GM21515 (cell line): ENCODE results near the gene HACD1.
"Not testable (repeated sequence)": the region's sequence is repeated elsewhere in the genome, so short reads cannot be mapped to it uniquely, and the experiment has no call there.

ENCODE experiments used
- ATAC-seq: cut with Tn5 transposase; IDR thresholded peaks from one replicate; pipeline ENCODE4 v1.9.1; 2021; ENCODE audit not compliant: unreplicated experiment

The HACD1 gene

DNA sequence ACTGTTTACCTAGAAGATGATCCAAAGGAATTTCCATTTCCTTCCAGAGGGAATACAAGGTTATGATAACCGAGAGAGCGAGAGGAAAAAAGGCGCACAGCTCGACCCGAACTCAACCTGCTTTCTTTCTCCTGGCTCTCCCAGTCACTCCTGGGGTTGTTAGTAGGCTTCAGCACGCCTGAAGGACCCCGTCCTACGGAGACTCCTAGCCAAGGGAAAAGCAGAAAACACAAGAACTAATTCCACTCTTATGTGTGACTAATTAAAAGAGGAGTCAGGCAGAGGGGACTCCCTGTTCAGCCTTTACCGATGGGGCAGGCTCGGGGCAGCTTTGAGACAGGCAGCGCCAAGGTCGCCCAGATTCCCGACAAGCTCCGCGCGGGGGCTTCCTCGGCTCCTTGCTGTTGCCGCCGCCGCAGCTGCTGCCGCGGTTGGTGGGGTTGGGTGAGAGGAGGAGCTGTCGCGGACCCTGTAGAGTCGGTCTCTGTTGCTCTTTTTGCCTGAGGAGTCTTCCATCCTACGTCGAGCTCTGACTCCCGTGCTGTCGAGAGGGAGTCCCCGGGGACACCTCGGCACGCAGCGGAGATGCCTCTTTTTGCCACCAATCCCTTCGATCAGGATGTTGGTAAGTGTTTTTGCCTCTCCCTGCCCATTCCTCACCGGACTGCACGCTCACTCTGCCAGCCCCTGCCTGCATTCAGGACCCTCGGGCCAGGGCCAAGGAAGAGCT, 26.7 kb upstream of the HACD1 start, which contains the start of gene STAM:
TSS of gene STAM (plus strand) at position 397 of the 730 bp plus-strand sequence. CDS start at position 586, 189 bp downstream.
- peak; percentile 93 for ATAC-seq

DNA sequence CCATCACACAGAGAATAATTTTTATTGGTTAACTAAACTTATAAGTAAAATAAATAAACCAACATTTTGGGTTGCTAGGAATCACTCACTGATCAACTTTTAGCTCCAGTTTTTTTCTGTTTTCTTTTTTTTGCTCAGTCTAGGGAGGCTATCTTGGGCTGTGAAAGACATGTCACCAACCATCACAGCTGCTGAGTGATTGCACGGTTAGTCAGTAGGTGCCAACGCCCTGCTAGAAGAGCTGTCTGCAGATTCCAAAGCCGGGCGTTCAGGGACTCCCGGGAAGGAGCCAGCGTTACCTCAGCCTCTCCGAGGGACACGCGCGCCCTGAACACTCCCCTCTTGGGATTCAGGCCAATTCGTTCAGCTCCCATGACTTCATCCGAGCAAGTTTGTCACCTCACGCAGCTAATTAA, 26.2 kb upstream of the HACD1 start:
- peak; percentile 30 for ATAC-seq

DNA sequence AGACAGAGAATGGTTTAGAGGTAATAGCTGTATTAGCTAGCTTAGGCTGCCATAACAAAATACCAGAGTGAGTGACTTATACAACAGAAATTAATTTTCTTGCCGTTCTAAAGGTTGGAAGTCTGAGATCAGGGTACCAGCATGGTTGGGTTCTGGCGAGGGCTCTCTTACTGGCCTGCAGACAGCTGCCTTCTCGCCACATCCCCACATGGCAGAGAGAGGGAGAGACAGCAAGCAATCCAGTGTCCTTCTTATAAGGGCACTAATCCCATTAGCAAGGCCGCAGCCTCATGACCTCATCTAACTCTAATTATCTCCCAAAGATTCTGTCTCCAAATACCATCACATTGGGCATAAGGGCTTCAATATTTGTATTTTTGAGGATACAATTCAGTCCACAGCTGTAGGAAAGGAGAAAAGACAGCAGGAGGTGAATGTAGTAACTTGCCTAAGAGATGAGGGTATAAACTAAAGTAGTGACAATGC, 23.2 kb upstream of the HACD1 start:
- ATAC-seq, result no peak

DNA sequence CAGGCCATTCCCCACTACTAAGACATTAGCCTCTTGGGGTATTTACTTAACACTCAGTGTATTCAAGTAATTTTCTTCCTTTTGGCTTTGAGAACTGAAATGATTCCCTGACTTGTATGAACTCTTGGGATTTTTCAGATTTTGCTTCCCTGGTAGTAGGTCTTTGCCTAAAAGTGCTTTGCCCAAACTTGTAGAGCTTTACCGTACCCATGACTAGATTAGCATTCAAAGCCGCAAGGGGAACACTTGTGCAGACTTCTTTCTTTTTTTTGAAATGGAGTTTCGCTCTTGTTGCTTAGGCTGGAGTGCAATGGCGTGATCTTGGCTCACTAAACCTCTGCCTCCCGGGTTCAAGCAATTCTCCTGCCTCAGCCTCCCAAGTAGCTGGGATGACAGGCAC, 20.7 kb upstream of the HACD1 start:
- ATAC-seq, result no peak

DNA sequence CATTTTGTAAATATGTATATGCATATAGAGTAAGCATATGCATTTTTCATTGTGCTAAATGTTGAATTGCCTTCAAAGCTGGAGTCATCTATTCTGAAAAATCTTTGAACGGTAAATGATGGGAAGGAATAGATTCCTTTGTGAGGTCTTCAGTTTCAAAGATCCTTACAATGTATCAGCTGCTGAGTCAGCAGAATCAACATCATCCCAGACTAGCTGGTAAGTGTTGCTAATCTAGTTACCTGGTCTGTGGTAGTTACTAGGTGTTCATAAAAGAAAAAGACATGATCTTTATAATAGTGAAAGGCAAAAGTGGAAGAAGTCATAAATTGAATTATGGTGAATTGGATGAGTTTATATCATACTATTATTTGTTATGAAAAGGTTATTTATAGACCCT, 16.2 kb upstream of the HACD1 start:
- ATAC-seq, result no peak

DNA sequence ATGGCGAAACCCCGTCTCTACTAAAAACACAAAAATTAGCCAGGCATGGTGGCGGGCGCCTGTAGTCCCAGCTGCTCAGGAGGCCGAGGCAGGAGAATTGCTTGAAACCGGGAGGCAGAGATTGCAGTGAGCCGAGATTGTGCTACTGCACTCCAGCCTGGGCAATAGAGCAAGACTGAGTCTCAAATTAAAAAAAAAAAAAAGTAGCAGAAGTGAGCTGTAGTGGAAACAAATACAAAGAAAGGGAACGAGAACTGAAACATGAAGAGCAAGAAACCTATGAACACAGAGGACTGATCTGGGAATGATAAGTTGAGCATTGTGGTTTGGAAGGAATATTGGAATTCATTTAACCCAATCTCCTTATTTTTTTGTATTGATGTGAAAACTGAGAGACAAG, 15.4 kb upstream of the HACD1 start:
- ATAC-seq, result not testable (repeated sequence)

DNA sequence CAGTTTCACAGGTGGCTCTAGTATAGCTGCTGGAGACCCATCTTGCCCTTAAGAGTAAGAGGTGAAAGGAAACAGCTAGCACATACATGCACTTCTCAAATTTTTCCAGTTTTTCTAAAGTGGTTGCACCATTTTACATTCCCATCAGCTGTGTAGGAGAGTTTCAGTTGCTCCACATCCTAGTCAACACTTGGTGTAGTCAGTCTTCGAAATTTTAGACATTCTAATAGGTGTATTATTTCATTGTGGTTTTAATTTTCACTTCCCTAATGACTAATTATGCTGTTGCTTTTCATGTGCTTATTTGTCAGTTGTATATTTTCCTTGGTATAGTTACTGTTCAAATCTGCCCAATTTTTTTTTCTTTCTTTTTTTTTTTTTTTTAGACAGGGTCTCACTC, 9.5 kb upstream of the HACD1 start:
- no peak for ATAC-seq

DNA sequence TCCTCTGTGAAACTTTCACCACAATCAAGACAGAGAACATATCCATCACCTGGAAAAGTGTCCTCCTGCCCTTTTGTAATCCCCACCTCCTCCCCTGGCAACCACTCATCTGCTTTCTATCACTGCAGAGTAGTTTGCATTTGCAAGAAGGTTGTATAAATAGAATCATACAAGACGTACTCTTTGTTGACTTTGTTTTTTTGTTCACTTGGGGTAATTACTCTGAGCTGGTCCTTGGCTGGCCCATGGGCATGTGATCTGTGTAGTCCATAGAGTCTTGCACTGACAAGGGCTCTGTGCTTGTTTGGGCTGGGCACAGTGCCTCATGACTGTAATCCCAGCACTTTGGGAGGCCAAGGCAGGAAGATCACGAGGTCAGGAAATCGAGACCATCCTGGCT, 7.8 kb upstream of the HACD1 start:
- ATAC-seq, result no peak

DNA sequence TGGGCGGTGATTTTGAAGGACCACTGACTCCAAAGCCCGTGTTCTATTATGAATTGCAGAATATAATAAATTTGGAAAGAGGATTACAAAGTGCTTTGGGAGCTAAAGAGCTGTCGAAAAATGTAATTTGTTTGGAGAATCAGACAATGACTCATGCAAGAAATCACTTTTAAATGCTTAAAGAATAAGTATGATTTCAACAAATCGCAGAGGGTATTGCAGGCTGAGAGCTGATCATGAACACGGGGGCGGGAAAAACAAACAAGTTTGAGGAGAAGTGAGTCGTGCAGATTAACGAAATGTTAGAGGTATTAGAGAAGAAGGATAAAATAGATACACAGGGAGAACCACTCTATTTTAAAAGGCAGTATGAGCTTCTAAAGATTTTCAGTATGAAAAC, 4.9 kb upstream of the HACD1 start:
- ATAC-seq, result no peak

DNA sequence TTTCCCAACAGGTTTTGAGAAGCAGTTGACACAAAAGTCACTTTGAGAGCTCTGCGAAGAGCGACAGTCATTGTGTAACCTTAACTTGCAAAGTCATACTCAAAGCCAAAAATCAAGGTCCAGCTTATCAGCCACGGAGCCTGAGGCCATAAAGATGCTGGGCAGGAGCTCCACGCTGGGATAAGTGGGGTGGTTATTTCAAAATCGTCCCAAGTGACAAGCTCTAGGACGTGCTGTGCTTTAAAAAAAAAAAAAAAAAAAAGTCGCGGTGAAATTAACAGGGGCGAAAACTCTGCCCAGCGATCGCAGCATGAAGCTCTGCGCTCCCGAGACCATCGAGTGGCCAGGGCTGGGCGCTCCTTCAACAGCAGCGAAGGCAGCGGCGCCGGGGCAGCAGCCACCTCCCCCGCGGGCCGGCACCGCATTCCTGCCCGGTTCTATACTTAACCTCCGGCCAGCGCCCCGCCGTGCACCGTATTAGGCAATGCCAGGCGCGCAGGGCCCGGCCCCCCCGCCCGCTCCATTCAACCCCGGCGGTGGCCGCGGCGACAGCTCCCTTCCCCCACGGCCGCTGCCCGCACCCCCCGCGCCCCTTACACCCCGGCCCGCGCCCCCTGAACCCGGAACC, 657 bp downstream of the HACD1 start:
- peak; percentile 39 for ATAC-seq

DNA sequence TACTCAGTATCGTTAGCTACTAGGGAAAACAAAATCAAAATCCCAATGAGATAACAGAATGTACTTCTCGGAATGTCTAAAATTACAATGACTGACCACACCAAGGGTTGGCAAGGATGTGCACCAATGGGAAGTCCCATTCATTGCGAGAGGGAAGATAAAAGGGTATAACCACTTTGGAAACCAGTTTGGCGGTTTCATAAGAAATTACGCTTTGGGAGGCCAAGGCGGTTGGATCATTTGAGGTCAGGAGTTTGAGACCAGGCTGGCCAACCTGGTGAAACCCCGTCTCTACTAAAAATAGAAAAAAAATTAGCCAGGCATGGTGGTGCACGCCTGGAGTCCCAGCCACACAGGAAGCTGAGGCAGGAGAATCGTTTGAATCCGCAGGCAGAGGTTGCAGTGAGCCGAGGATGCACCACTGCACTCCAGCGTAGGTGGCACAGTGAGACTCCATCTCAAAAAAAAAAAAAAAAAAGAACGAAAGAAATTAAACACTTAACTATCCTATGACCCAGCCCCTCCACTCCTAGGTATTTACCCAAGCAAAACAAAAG, 7.6 kb downstream of the HACD1 start:
- ATAC-seq, result no peak

DNA sequence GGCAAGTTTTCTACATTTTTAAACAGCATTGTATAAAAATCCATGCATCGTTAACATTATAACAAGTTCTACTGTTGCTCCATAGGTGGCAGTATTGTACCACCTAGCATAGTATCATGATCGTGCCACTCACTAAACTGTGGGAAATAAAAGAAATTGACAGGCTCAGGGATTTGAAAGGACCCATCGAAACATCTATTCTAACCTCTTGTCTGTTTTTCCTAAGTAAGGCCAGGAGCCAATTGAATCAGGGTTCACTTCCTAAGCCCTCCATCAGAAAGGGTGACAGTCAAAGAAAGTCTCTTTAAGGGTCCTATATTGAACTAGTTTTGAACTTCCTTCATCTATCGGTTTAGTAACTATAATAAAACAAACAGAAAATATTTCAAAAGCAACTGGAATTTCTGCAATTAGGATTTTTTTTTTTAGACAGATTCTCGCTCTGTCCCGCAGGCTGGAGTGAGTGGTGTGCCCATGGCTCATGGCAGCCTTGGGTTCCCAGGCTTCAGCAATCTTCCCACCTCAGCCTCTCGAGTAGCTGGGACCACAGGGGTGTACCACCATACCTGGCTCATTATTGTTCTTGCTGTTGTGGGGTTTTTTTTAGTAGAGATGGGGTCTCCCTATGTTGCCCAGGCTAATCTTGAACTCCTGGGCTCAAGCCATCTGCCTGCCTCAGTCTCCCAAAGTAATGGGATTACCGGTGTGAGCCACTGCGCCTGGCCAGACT, 9.4 kb downstream of the HACD1 start:
- peak; percentile 88 for ATAC-seq

DNA sequence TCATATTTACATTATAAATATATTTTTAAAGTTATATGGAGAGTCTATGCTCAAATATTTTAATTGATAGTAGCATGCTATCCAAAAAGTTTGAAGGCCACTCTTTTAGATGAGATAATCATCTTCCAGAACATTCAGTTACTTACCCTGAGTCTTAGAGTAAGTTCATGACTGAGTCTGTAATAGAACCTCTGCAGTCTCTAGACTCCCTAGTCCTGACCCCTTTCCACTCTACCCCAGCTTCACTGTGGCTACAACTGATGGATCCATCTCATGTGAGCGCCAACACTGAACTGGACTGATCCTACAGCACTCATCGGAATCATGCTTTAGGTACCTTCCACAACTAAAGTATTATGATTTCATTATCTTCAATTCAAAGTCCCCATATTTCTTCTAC, 10.1 kb downstream of the HACD1 start:
- ATAC-seq, result no peak

DNA sequence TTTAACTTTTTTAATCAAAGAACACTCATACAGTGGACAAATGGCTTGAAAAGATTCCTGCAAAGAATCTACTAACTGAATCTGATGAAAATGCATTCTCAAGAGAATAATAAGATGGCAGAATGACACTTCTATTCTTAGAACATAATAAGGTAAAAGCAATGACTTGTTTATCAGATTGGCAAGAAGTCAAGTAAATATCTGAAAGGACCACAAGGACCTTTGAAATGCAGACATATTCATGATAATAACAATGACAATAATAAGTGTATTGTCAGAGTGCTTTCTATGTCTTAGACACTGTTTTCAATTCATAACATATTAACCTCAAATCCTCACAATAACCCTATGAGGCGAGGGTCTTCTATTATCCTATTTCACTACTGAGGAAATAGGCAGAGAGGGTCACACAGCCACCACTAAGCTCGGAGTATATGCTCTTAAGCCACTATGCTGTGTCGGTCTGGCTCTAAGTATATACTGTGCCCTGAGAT, 10.6 kb downstream of the HACD1 start:
- no peak for ATAC-seq

DNA sequence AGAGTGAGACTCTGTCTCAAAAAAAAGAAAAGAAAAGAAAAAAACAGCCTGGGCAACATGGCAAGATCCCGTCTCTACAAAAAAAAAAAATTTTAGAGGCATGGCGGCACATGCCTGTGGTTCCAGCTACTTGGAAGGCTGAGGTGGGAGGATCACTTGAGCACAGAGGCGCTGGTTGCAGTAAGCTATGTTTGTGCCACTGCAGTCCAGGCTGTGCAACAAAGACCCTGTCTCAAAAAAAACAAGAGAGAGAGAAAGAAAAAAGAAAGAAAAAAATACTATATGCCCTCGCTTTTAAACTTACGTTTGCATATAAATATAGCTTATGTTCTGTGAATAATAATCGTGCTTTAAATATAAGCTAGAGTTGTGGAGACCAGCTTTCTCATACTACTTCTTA, 11.2 kb downstream of the HACD1 start:
- ATAC-seq, result no peak

DNA sequence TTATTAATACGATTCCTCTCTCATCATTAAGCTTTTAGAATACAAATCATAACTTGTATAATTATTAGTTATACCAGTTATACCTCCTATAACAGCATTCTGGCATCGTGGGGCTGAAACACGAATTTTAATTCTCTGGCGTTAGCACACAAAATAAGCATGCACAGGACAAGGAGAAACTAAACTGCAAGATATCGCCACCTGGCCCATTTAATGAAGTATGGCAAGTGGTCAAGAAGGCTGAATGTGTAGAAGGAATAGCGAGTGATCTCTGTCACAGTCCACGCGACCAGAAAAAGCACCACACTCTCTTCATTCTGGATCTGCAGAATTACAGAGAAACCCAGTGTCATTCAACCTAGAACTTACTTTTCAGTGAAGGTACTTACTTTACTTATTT, 18.1 kb downstream of the HACD1 start:
- ATAC-seq, result no peak

DNA sequence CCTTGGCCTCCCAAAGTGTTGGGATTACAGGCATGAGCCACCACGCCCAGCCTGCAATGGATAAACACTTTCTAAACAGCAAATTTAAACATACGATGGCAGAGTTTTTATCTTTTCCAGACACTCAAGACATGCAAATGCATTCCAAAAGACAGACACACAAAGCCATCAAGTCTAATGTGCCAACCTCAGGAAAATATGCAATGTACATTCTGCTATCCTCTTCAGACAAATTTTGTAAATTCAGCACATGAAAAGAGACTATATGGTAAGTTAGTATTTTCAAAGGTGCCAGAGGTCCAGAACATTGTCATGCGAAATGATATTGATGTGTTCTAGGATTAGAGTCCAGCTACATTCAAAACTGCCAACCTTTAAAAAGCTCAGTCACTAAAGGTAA, 19.8 kb downstream of the HACD1 start:
- no peak for ATAC-seq

DNA sequence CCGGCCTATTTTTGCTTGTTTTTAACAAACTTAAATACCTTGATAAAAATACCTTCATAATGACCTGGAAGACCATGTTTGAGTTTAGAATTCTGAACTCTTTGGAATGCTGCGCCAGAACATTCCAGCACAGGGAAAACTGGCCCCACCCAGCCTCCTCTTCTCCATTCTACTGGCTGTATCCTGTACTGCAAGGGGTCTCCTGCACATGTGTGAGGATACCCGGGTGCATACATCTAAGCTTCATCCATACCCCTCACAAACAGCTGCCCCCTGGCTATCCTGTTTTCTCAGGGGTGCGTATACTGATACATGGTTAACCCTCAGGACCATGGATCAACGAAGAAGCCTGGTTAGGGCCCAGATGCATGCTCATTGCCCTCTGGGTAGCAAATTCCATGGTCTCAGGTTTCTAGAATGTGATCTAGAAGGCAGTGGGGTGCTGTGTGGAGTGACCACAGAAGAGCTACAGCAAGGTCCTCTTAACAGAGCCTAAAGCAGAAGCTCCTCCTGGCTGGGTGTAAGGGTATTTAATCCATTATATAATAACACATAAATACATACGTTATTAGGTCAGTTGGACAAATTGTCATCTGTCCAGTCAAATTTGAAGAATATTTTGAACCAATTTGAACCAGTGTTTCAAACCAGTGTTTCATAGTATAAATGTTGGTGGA, 26.1 kb downstream of the HACD1 start:
- ATAC-seq, result no peak

DNA sequence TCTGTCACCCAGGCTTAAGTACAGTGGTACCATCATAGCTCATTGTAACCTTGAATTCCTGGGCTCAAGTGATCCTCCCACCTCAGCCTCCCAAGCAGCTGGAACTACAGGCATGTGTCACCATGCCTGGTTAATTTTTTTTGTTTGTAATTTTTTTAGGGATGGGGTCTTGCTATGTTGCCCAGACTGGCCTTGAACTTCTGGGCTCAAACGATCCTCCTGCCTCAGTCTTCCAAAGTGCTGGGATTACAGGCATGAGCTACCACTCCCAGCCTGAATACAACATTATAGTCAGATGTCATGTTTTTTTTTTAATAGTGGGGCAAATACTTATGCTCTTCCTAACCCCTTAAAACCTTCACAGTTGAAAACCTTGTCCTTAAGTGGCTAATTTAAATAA, 27.9 kb downstream of the HACD1 start:
- not testable (repeated sequence) for ATAC-seq

DNA sequence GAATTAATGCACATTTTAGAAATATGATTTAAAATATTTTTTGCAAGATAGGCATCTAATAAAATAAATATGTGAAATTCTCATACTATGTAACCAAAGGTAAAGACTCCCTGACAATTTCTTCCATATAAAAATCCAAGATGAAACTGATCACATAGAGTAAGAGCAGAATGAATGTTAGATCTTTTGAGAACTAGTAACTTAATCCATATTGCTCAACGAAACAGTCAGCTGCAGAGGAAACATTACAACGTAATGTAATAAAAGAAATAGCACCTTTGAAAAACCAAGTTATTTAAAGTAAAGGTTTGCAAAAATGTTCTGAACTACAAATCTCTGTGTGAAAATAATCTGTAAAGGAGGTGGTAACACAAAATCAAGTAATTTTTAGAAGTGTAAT, 28.8 kb downstream of the HACD1 start:
- no peak for ATAC-seq

DNA sequence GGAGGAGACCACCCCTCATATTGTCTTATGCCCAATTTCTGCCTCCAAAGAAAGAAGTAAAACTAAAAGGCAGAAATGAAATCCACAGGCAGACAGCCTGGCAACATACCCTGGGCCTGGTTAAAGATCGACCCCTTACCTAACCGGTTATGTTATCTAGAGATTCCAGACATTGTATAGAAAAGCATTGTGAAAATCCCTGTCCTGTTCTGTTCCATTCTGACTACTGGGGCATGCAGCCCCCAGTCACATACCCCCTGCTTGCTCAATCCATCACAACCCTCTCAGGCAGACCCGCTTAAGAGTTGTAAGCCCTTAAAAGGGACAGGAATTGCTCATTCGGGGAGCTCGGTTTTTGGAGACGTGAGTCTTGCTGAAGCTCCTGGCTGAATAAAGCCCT, 29.9 kb downstream of the HACD1 start:
- ATAC-seq, result not testable (repeated sequence)
